ENCODE results near the gene BAHCC1.

Gene BAHCC1

GRCh38 chr17:81483085-81483861, 88.0 kb downstream of the BAHCC1 start:
- Histone ChIP-seq H2AFZ (ENCODE audit: low read length) (0 out of 2 replicates have a peak overlapping the region, but pooled peaks have one; percentile 90), H3K9ac (ENCODE audit: low read length) (no peak overlapping the region), H3K36me3 (replicated peaks; ENCODE audit: insufficient read depth, low read length) (no peaks in the 10 kb centered on the region), H4K20me1 (ENCODE audit: insufficient read depth, low read length) (no peaks in the 10 kb centered on the region), H3K4me1 (ENCODE audit: low read length) (peaks cover 6% of the 10 kb centered on the region), H3K4me3 (ENCODE audit: low read length) (no peak overlapping the region), H3K79me2 (ENCODE audit: low read length) (no peaks in the 10 kb centered on the region), H3K27ac (ENCODE audit: low read length) (no peak overlapping the region), H3K9me2 (replicated peaks; ENCODE audit: insufficient read depth, low read length) (no peaks in the 10 kb centered on the region), H3F3A (ENCODE audit: insufficient read depth, low read length) (no peaks in the 10 kb centered on the region; the same call in 1 of the 2 replicates), H3K9me3 (replicated peaks; ENCODE audit: insufficient read depth, low read length) (no peaks in the 10 kb centered on the region), H3K27me3 (replicated peaks; ENCODE audit: insufficient read depth, low read length) (peaks cover 67% of the 10 kb centered on the region), H3K4me2 (ENCODE audit: low read depth, low read length) (peak overlapping the region; percentile 99; the same call in 1 of the 2 replicates)
- DNase-seq = no peak
- TF ChIP-seq EZH2 (optimal IDR thresholded peaks at IDR 0.05; ENCODE audit: low read depth, low read length) (no peak), EZH2phosphoT487 (IDR thresholded peaks at IDR 0.05; ENCODE audit: low read length) (no peak), CTCF (IDR thresholded peaks at IDR 0.05; ENCODE audit: low read length) (no peak)

DNA sequence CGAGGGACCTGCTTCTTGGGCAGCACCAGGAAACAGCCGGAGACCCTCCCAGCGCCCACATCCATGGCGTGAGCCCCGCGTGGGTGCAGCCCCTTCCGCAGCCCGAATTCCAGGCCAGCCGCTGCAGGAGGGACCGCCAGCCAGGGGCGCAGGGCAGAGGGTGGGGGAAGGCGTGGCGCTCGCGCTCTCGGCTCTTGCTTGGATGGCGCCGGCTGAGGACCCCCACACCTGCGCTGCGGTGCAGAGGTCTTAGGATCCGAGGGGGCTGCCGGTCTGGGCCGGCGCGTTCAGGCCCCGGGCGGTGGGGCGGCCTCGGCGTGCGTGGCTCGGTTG, 88.6 kb downstream of the BAHCC1 start:
- TF ChIP-seq EZH2phosphoT487 (IDR thresholded peaks at IDR 0.05; ENCODE audit: low read length) (no peak), EZH2 (optimal IDR thresholded peaks at IDR 0.05; ENCODE audit: low read depth, low read length) (no peak), CTCF (IDR thresholded peaks at IDR 0.05; ENCODE audit: low read length) (no peak)
- H3K4me2 ChIP-seq (ENCODE audit: low read depth, low read length) = peak overlapping the region; percentile 99
- H4K20me1 ChIP-seq (ENCODE audit: insufficient read depth, low read length) = no peaks in the 10 kb centered on the region
- H3K9ac ChIP-seq (ENCODE audit: low read length) = peak overlapping the region; percentile 28; the same call in 1 of the 2 replicates
- peaks cover 72% of the 10 kb centered on the region for H3K27me3 ChIP-seq (replicated peaks; ENCODE audit: insufficient read depth, low read length)
- no peaks in the 10 kb centered on the region for H3K9me3 ChIP-seq (replicated peaks; ENCODE audit: insufficient read depth, low read length)
- H3K4me1 ChIP-seq (ENCODE audit: low read length) = peaks cover 6% of the 10 kb centered on the region
- H3K36me3 ChIP-seq (replicated peaks; ENCODE audit: insufficient read depth, low read length) = no peaks in the 10 kb centered on the region
- H3K4me3 ChIP-seq (ENCODE audit: low read length) = peak overlapping the region; percentile 60
- H3F3A ChIP-seq (ENCODE audit: insufficient read depth, low read length) = no peaks in the 10 kb centered on the region; the same call in 1 of the 2 replicates
- no peak for DNase-seq
- no peaks in the 10 kb centered on the region for H3K79me2 ChIP-seq (ENCODE audit: low read length)
- no peak overlapping the region for H3K27ac ChIP-seq (ENCODE audit: low read length)
- H2AFZ ChIP-seq (ENCODE audit: low read length) = peak overlapping the region; percentile 90
- no peaks in the 10 kb centered on the region for H3K9me2 ChIP-seq (replicated peaks; ENCODE audit: insufficient read depth, low read length)

GRCh38 chr17:81484195-81484979, 89.1 kb downstream of the BAHCC1 start:
- no peak overlapping the region for H3K27ac ChIP-seq (ENCODE audit: low read length)
- H3K4me3 ChIP-seq (ENCODE audit: low read length) = peak overlapping the region; percentile 60
- no peaks in the 10 kb centered on the region; the same call in 1 of the 2 replicates for H3F3A ChIP-seq (ENCODE audit: insufficient read depth, low read length)
- H4K20me1 ChIP-seq (ENCODE audit: insufficient read depth, low read length) = no peaks in the 10 kb centered on the region
- no peaks in the 10 kb centered on the region for H3K36me3 ChIP-seq (replicated peaks; ENCODE audit: insufficient read depth, low read length)
- H3K4me2 ChIP-seq (ENCODE audit: low read depth, low read length) = peak overlapping the region; percentile 99
- H3K27me3 ChIP-seq (replicated peaks; ENCODE audit: insufficient read depth, low read length) = peaks cover 72% of the 10 kb centered on the region
- H3K79me2 ChIP-seq (ENCODE audit: low read length) = no peaks in the 10 kb centered on the region
- peaks cover 6% of the 10 kb centered on the region for H3K4me1 ChIP-seq (ENCODE audit: low read length)
- H3K9me3 ChIP-seq (replicated peaks; ENCODE audit: insufficient read depth, low read length) = no peaks in the 10 kb centered on the region
- peak overlapping the region; percentile 39; the same call in 1 of the 2 replicates for H3K9ac ChIP-seq (ENCODE audit: low read length)
- DNase-seq = peak; percentile 87
- no peaks in the 10 kb centered on the region for H3K9me2 ChIP-seq (replicated peaks; ENCODE audit: insufficient read depth, low read length)
- peak overlapping the region; percentile 95 for H2AFZ ChIP-seq (ENCODE audit: low read length)
- TF ChIP-seq CTCF (IDR thresholded peaks at IDR 0.05; ENCODE audit: low read length) (peak; percentile 89), EZH2phosphoT487 (IDR thresholded peaks at IDR 0.05; ENCODE audit: low read length) (no peak), EZH2 (optimal IDR thresholded peaks at IDR 0.05; ENCODE audit: low read depth, low read length) (no peak)
